H54 (cell line): ENCODE measurements around the gene STK10.

Experiments used
- DNase-seq: peaks from one replicate; pipeline ENCODE4 v3.0.0; 2011; ENCODE audit warnings: low spot score, mixed read lengths; ENCODE audit not compliant: insufficient read length
- FAIRE-seq: peaks from 3 replicates; lab custom pipeline; 2011; peaks lifted over from hg19 to GRCh38; lab: Jason Lieb, UNC
- POLR2A ChIP-seq: IDR thresholded peaks from 2 replicates; pipeline ENCODE4 v1.6.1; 2011; ENCODE audit warnings: low read depth, mild to moderate bottlenecking, low read length

STK10 gene

GRCh38 chr5:172078726-172079345 lies 109.2 kb downstream of the STK10 start:
- TF ChIP-seq POLR2A = no peak
- FAIRE-seq = no peak
- no peak for DNase-seq

- DNase-seq = no peak
- no peak for FAIRE-seq
- no peak for TF ChIP-seq POLR2A
Measured at GRCh38 chr5:172077664-172078425, 110.2 kb downstream of the STK10 start.

- DNase-seq (no peak), FAIRE-seq (no peak)
Measured at GRCh38 chr5:172076761-172077244, 111.2 kb downstream of the STK10 start.

GRCh38 chr5:172075656-172076055 lies 112.4 kb downstream of the STK10 start:
- TF ChIP-seq POLR2A = no peak
- DNase-seq (no peak), FAIRE-seq (no peak)

More at GRCh38 chr5:172076761-172077244, 111.2 kb downstream of the STK10 start:
- TF ChIP-seq POLR2A = no peak

- TF ChIP-seq POLR2A = no peak
- FAIRE-seq (no peak), DNase-seq (no peak)
Measured at GRCh38 chr5:172074896-172075295, 113.1 kb downstream of the STK10 start.

- FAIRE-seq (no peak), DNase-seq (no peak)
- no peak for TF ChIP-seq POLR2A
Measured at GRCh38 chr5:172071309-172071875, 116.6 kb downstream of the STK10 start.

GRCh38 chr5:172065431-172066065 lies 122.5 kb downstream of the STK10 start:
- no peak for DNase-seq
- no peak for TF ChIP-seq POLR2A
- FAIRE-seq = no peak

GRCh38 chr5:172064766-172065165 lies 123.3 kb downstream of the STK10 start:
- FAIRE-seq (no peak), DNase-seq (no peak)
- no peak for TF ChIP-seq POLR2A

GRCh38 chr5:172064358-172064757 lies 123.7 kb downstream of the STK10 start:
- FAIRE-seq (no peak), DNase-seq (no peak)
- no peak for TF ChIP-seq POLR2A

GRCh38 chr5:172063463-172064235 lies 124.4 kb downstream of the STK10 start:
- DNase-seq (no peak), FAIRE-seq (no peak)
- no peak for TF ChIP-seq POLR2A

GRCh38 chr5:172059661-172060100 lies 128.3 kb downstream of the STK10 start:
- no peak for TF ChIP-seq POLR2A
- DNase-seq (peak; percentile 25), FAIRE-seq (no peak)

GRCh38 chr5:172058088-172058487 lies 129.9 kb downstream of the STK10 start:
- no peak for DNase-seq
- no peak for FAIRE-seq
- no peak for TF ChIP-seq POLR2A

GRCh38 chr5:172055996-172056395 lies 132.0 kb downstream of the STK10 start:
- no peak for DNase-seq
- FAIRE-seq = no peak
- no peak for TF ChIP-seq POLR2A
